Prostate gland (tissue), 2 donors: ENCODE measurements around the gene ADGRL3.
"Not testable (repeated sequence)": the region's sequence is repeated elsewhere in the genome, so short reads cannot be mapped to it uniquely, and the experiment has no call there.

Experiments used
- POLR2A ChIP-seq: fragments of 450-650 bp; IDR thresholded peaks from one replicate; pipeline ENCODE4 v1.6.1; 2016; ENCODE audit warnings: antibody characterized with exemption, mild to moderate bottlenecking
- POLR2AphosphoS5 ChIP-seq: sonication (generic); formaldehyde crosslinking; IDR thresholded peaks from one replicate; pipeline ENCODE4 v1.6.1; 2017; ENCODE audit warnings: antibody characterized with exemption
- TF ChIP-seq, protein P1 (sequence below), 4 experiments: fragments of 200-600 bp in 2 of 4; fragments of 450-650 bp in 2 of 4; sonication (generic) in 2 of 4; IDR thresholded peaks; 1 replicate in 3 of 4; 2 replicates in 1 of 4; pipeline ENCODE4 v1.5.1; 2016 to 2019; ENCODE audit warnings: antibody characterized with exemption in 4 of 4, mild to moderate bottlenecking in 2 of 4, moderate library complexity in 2 of 4

DNA sequence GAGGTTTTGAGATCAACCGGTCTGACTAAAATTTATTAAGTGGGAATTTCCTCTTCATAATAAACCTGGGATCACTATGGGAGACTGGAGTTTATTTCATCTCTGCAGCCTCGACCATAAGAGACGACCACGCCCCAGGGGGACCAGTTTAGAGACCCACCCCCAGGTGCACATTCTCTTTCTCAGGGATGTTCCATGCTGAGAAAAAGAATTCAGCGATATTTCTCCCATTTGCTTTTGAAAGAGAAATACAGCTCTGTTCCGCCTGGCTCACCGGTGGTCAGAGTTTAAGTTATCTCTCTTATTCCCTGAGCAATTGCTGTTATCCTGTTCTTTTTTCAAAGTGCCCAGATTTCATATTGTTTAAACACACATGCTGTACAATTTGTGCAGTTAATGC lies 187.2 kb downstream of the ADGRL3 start:
- not testable (repeated sequence) for TF ChIP-seq POLR2AphosphoS5, POLR2A
- TF ChIP-seq, protein P1, sequence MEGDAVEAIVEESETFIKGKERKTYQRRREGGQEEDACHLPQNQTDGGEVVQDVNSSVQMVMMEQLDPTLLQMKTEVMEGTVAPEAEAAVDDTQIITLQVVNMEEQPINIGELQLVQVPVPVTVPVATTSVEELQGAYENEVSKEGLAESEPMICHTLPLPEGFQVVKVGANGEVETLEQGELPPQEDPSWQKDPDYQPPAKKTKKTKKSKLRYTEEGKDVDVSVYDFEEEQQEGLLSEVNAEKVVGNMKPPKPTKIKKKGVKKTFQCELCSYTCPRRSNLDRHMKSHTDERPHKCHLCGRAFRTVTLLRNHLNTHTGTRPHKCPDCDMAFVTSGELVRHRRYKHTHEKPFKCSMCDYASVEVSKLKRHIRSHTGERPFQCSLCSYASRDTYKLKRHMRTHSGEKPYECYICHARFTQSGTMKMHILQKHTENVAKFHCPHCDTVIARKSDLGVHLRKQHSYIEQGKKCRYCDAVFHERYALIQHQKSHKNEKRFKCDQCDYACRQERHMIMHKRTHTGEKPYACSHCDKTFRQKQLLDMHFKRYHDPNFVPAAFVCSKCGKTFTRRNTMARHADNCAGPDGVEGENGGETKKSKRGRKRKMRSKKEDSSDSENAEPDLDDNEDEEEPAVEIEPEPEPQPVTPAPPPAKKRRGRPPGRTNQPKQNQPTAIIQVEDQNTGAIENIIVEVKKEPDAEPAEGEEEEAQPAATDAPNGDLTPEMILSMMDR (IDR thresholded peaks at IDR 0.05): not testable (repeated sequence)
